HEK293 (cell line): ENCODE results near the gene FCHO1.
A peak's percentile ranks its signal among the peaks of the same experiment; 100 is the strongest.

Source experiments
- ATF2 ChIP-seq: fragments of 450-650 bp; formaldehyde crosslinking; IDR thresholded peaks from 2 replicates; pipeline ENCODE4 v1.5.1; 2016; ENCODE audit warnings: missing biosample characterization, missing genetic modification characterization, low read depth
- CTCF ChIP-seq: fragments of 450-650 bp; formaldehyde crosslinking; IDR thresholded peaks from 2 replicates; pipeline ENCODE4 v1.5.1; 2016; ENCODE audit warnings: missing biosample characterization, missing genetic modification characterization
- GLIS1 ChIP-seq: fragments of 450-650 bp; formaldehyde crosslinking; IDR thresholded peaks from 2 replicates; pipeline ENCODE4 v1.5.1; 2016; ENCODE audit warnings: missing biosample characterization, missing genetic modification characterization
- HOXA7 ChIP-seq: sonication (generic); formaldehyde crosslinking; IDR thresholded peaks from 2 replicates; pipeline ENCODE4 v1.8.1; 2022; ENCODE audit warnings: missing genetic modification reagents, borderline replicate concordance
- KLF16 ChIP-seq: fragments of 450-650 bp; formaldehyde crosslinking; IDR thresholded peaks from 2 replicates; pipeline ENCODE4 v1.5.1; 2017; ENCODE audit warnings: missing biosample characterization, missing genetic modification characterization
- MEIS1 ChIP-seq: sonication (generic); formaldehyde crosslinking; IDR thresholded peaks from 2 replicates; pipeline ENCODE4 v1.8.1; 2022; ENCODE audit warnings: missing genetic modification reagents, mild to moderate bottlenecking, borderline replicate concordance
- PRDM4 ChIP-seq: fragments of 450-650 bp; formaldehyde crosslinking; IDR thresholded peaks from 2 replicates; pipeline ENCODE4 v1.5.1; 2017; ENCODE audit warnings: missing biosample characterization, missing genetic modification characterization
- SP7 ChIP-seq: fragments of 450-650 bp; formaldehyde crosslinking; IDR thresholded peaks from 2 replicates; pipeline ENCODE4 v1.5.1; 2016; ENCODE audit warnings: missing biosample characterization, missing genetic modification characterization
- WT1 ChIP-seq: fragments of 450-650 bp; formaldehyde crosslinking; IDR thresholded peaks from 2 replicates; pipeline ENCODE4 v1.5.1; 2016; ENCODE audit warnings: missing biosample characterization, missing genetic modification characterization
- ZBTB1 ChIP-seq: fragments of 450-650 bp; formaldehyde crosslinking; IDR thresholded peaks from 2 replicates; pipeline ENCODE4 v1.5.1; 2016; ENCODE audit warnings: missing biosample characterization, missing genetic modification characterization
- ZBTB7A ChIP-seq: fragments of 450-650 bp; formaldehyde crosslinking; IDR thresholded peaks from 2 replicates; pipeline ENCODE4 v1.5.1; 2016; ENCODE audit warnings: low read depth, missing biosample characterization, missing genetic modification characterization
- ZNF10 ChIP-seq: fragments of 450-650 bp; formaldehyde crosslinking; IDR thresholded peaks from 2 replicates; pipeline ENCODE4 v1.5.1; 2017; ENCODE audit warnings: missing biosample characterization, missing genetic modification characterization
- ZNF155 ChIP-seq: fragments of 450-650 bp; formaldehyde crosslinking; IDR thresholded peaks from 2 replicates; pipeline ENCODE4 v1.5.1; 2016; ENCODE audit warnings: missing biosample characterization, missing genetic modification characterization
- ZNF174 ChIP-seq: fragments of 450-650 bp; formaldehyde crosslinking; IDR thresholded peaks from 2 replicates; pipeline ENCODE4 v1.5.0; 2017; ENCODE audit warnings: missing biosample characterization, mild to moderate bottlenecking, missing genetic modification characterization
- ZNF223 ChIP-seq: fragments of 450-650 bp; formaldehyde crosslinking; IDR thresholded peaks from 2 replicates; pipeline ENCODE4 v1.5.1; 2016; ENCODE audit warnings: missing biosample characterization, missing genetic modification characterization
- ZNF280D ChIP-seq: fragments of 450-650 bp; formaldehyde crosslinking; IDR thresholded peaks from 2 replicates; pipeline ENCODE4 v1.5.1; 2016; ENCODE audit warnings: missing biosample characterization, missing genetic modification characterization
- ZNF350 ChIP-seq: fragments of 450-650 bp; formaldehyde crosslinking; IDR thresholded peaks from 2 replicates; pipeline ENCODE4 v1.5.0; 2017; ENCODE audit warnings: missing biosample characterization, mild to moderate bottlenecking, missing genetic modification characterization
- ZNF366 ChIP-seq: fragments of 450-650 bp; formaldehyde crosslinking; conservative IDR thresholded peaks from 2 replicates; pipeline ENCODE4 v1.5.1; 2016; ENCODE audit warnings: missing biosample characterization, missing genetic modification characterization
- ZNF391 ChIP-seq: fragments of 450-650 bp; formaldehyde crosslinking; IDR thresholded peaks from 2 replicates; pipeline ENCODE4 v1.5.1; 2016; ENCODE audit warnings: low read depth, missing biosample characterization, missing genetic modification characterization, borderline replicate concordance
- ZNF404 ChIP-seq: fragments of 450-650 bp; formaldehyde crosslinking; IDR thresholded peaks from 2 replicates; pipeline ENCODE4 v1.5.1; 2017; ENCODE audit warnings: missing biosample characterization, missing genetic modification characterization
- ZNF501 ChIP-seq: fragments of 450-650 bp; formaldehyde crosslinking; IDR thresholded peaks from 2 replicates; pipeline ENCODE4 v1.5.1; 2016; ENCODE audit warnings: missing biosample characterization, missing genetic modification characterization
- ZNF514 ChIP-seq: fragments of 450-650 bp; formaldehyde crosslinking; IDR thresholded peaks from 2 replicates; pipeline ENCODE4 v1.5.1; 2016; ENCODE audit warnings: missing biosample characterization, missing genetic modification characterization
- ZNF521 ChIP-seq: fragments of 450-650 bp; formaldehyde crosslinking; IDR thresholded peaks from 2 replicates; pipeline ENCODE4 v1.5.1; 2017; ENCODE audit warnings: missing biosample characterization, mild to moderate bottlenecking, missing genetic modification characterization
- ZNF558 ChIP-seq: fragments of 450-650 bp; formaldehyde crosslinking; IDR thresholded peaks from 2 replicates; pipeline ENCODE4 v1.5.1; 2016; ENCODE audit warnings: missing biosample characterization, missing genetic modification characterization
- ZNF585B ChIP-seq: fragments of 450-650 bp; formaldehyde crosslinking; IDR thresholded peaks from 2 replicates; pipeline ENCODE4 v1.5.1; 2016; ENCODE audit warnings: missing biosample characterization, missing genetic modification characterization
- ZNF596 ChIP-seq: fragments of 450-650 bp; IDR thresholded peaks from 2 replicates; pipeline ENCODE4 v1.5.0; 2018; ENCODE audit warnings: missing biosample characterization, mild to moderate bottlenecking, missing genetic modification characterization, moderate library complexity
- ZNF623 ChIP-seq: fragments of 450-650 bp; formaldehyde crosslinking; IDR thresholded peaks from 2 replicates; pipeline ENCODE4 v1.5.1; 2016; ENCODE audit warnings: missing biosample characterization, missing genetic modification characterization
- ZNF629 ChIP-seq: fragments of 450-650 bp; formaldehyde crosslinking; IDR thresholded peaks from 2 replicates; pipeline ENCODE4 v1.5.1; 2017; ENCODE audit warnings: missing biosample characterization, missing genetic modification characterization
- ZNF658 ChIP-seq: fragments of 450-650 bp; formaldehyde crosslinking; IDR thresholded peaks from 2 replicates; pipeline ENCODE4; 2016; ENCODE audit warnings: missing biosample characterization, missing genetic modification characterization
- ZNF707 ChIP-seq: fragments of 450-650 bp; formaldehyde crosslinking; IDR thresholded peaks from 2 replicates; pipeline ENCODE4 v1.5.1; 2016; ENCODE audit warnings: missing biosample characterization, missing genetic modification characterization
- ZNF792 ChIP-seq: fragments of 450-650 bp; formaldehyde crosslinking; IDR thresholded peaks from 2 replicates; pipeline ENCODE4 v1.5.1; 2016; ENCODE audit warnings: missing biosample characterization, missing genetic modification characterization

The FCHO1 gene

GRCh38 chr19:17829855-17830566 lies 78.7 kb downstream of the FCHO1 start (continued):
- peak; percentile 66; the same call in 1 of the 2 replicates for TF ChIP-seq ZNF10 (tag by site-specific recombination)
- no peak for TF ChIP-seq WT1 (tag by site-specific recombination)
- TF ChIP-seq ATF2 = no peak
- no peak for TF ChIP-seq ZNF404 (tag by site-specific recombination)
- TF ChIP-seq SP7 (tag by site-specific recombination) = peak; percentile 18; the same call in 1 of the 2 replicates
- no peak for TF ChIP-seq ZNF350 (tag by site-specific recombination)
- TF ChIP-seq KLF16 = no peak
- TF ChIP-seq ZNF391 = no peak
- no peak for TF ChIP-seq ZNF629 (tag by site-specific recombination)
- no peak for TF ChIP-seq ZNF585B (tag by site-specific recombination)
- no peak for TF ChIP-seq ZNF280D (tag by site-specific recombination)
- no peak for TF ChIP-seq ZNF707
- no peak for TF ChIP-seq HOXA7
- TF ChIP-seq ZBTB1 = no peak
- no peak for TF ChIP-seq ZNF174
- TF ChIP-seq ZNF521 (tag by site-specific recombination) = no peak
- TF ChIP-seq ZNF623 (tag by site-specific recombination) = no peak
- no peak for TF ChIP-seq ZNF514 (tag by site-specific recombination)
- TF ChIP-seq ZNF501 = no peak
- TF ChIP-seq ZNF223 (tag by site-specific recombination) = peak; percentile 96
- no peak for TF ChIP-seq ZNF658 (tag by site-specific recombination)
- 0 out of 2 replicates have a peak, but pooled peaks have one; percentile 39 for TF ChIP-seq ZNF366 (tag by site-specific recombination)
- TF ChIP-seq CTCF (tag by site-specific recombination) = no peak; the same call in 1 of the 2 replicates
- no peak for TF ChIP-seq ZNF155 (tag by site-specific recombination)
- no peak for TF ChIP-seq ZNF792 (tag by site-specific recombination)
- peak; percentile 78; the same call in 1 of the 2 replicates for TF ChIP-seq ZBTB7A (tag by site-specific recombination)
- no peak for TF ChIP-seq ZNF558 (tag by site-specific recombination)
- TF ChIP-seq ZNF596 (tag by site-specific recombination) = no peak
- no peak for TF ChIP-seq PRDM4 (tag by site-specific recombination)
- no peak for TF ChIP-seq MEIS1
- peak; percentile 12; the same call in 1 of the 2 replicates for TF ChIP-seq GLIS1
